NCI-H2227 (cell line): ENCODE measurements around the gene TJP3.

Source experiments
- DNase-seq: peaks from one replicate; lab custom pipeline; 2025; ENCODE audit not compliant: unreplicated experiment; lab: John Stamatoyannopoulos, UW

The TJP3 gene

GRCh38 chr19:3783660-3784584, 75.7 kb downstream of the TJP3 start:
- DNase-seq = no peak

GRCh38 chr19:3784607-3785450, 76.6 kb downstream of the TJP3 start:
- no peak for DNase-seq

DNA sequence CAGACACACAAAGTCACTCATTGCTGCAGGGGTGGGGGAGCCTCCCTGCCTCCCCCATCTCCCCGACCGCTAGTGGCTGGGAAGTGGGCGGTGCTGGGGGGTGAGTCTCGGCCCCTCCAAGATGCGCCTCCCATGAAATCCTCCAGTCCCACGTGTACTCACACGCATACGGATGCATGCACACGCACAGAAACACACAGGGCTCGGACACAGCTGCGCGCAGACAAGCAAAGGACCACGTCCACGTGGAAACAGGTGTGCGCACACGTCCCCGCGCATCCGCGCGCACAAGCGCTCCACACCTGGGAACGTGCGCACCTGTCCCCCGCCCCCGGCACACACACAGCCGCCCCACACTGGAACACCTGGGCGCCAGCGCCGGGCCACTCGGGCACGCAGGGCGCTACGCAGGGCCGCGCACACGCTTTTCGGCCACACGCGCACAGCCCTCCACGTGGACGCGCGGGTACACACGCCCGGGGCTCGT, 77.3 kb downstream of the TJP3 start:
- DNase-seq = no peak

DNA sequence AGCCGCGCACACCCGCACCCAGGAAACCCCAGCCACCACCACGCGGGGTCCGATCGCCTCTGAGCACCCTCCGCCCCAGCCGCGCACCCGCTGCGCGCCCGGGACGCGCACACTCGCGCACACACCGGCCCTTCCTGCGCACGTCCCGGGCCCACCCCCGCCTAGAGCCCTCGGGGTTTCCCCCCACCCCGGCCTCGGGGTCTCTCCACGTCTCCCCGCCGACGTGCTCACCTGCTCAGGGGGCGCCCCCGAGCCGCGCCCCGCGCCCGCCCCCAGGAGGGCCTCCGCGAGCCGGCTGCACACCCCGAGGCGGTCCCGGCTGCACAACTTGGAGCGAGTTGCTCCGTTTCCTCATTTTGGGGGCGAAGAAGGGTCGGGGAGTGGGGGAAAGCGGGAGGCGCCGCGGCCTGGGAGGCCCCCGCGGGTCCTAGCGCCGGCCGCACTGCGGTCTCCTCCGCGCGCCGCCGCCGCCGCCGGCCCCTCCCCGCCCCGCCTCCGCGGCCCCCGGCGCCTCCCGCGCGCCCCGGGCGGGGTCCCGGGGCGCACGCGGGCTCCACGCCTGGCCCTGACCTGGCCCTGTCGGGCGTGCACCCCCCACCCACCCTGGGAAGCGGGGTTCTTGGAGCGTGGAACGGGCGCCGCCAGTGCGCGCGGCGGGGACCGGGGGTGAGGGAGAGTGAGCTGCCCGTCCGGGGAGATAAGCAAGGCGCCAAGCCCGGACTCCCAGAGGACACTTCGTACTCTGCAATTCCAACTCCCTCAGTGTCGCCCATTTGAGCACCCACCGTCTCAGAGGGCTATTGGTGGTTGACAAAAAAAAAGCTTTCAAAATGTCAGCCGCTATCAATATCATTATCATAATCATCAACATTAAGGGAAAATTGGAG, 78.0 kb downstream of the TJP3 start, which contains the start of gene MATK:
TSS of gene MATK (minus strand) at position 444 of the 887 bp plus-strand sequence. CDS start 1,246 bp downstream, outside the sequence.
- DNase-seq = no peak

DNA sequence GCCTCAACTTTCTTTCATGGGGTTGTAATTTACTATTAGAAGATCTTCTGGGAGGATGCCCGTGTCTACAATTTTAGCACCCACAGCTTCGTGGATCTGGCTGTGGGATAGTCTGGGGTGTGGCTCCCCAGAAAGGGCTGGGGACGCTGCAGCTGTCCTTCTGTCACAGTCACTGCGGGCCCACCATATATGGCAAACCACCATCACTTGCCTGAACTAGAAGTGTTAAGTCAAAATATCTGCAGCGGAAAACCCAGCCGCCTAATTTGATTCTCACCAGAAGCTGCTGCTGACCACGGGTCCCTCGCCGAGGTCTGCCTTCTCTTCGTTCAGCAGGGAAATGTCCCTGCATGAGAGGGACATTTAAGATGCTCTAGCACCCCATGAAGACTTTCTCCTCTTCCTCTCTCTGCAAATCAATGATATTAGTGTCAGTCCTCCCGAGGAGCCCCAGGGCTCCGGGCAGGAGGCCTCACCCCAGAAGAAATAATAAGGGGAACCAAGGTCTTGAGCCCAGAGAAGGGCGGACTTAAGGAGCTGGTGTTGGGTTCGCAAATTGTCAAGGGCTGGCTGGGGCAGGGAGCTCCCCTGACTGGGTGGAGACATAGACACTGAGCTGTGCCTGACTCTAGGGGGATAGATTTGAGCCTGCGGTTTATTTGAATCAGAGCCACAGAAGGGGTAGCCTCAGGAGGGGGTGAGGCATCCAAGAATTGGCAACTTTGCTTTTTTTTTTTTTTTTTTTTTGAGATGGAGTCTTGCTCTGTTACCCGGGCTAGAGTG, 81.0 kb downstream of the TJP3 start:
- no peak for DNase-seq

GRCh38 chr19:3790209-3790734, 82.1 kb downstream of the TJP3 start:
- DNase-seq = no peak

GRCh38 chr19:3790941-3791340, 82.8 kb downstream of the TJP3 start:
- DNase-seq = no peak

- no peak for DNase-seq
These were observed 83.9 kb downstream of the TJP3 start for GRCh38 chr19:3792114-3792513.

GRCh38 chr19:3793799-3794198, 85.6 kb downstream of the TJP3 start:
- DNase-seq = no peak

DNA sequence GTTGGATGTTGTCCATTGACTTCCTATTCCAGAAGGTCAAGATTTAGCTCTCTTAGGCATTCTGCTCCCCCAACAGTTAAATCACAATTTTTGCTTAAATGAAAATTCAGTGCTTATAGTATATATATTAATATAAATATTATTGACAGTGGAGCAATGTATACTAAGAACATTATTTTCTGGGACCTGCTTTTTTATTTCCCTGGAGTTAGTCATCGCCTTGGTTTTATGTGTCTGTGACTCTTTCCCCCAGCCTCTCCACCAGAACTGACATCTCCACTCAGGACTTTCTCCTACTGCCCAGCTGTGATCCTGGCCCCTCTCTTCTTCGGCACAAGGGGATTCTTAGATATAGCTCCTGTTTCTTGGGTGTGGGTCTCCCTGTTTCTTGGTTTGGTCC, 88.2 kb downstream of the TJP3 start:
- no peak for DNase-seq

GRCh38 chr19:3798137-3798536, 90.0 kb downstream of the TJP3 start:
- no peak for DNase-seq
